Prostate gland (tissue), 2 donors: ENCODE results near the gene TANC1.

Experiments used
- CTCF ChIP-seq, 4 experiments: fragments of 200-600 bp in 2 of 4; fragments of 450-650 bp in 2 of 4; sonication (generic) in 2 of 4; IDR thresholded peaks; 1 replicate in 3 of 4; 2 replicates in 1 of 4; pipeline ENCODE4 v1.5.1; 2016 to 2019; ENCODE audit warnings: antibody characterized with exemption in 4 of 4, mild to moderate bottlenecking in 2 of 4, moderate library complexity in 2 of 4
- POLR2AphosphoS5 ChIP-seq: sonication (generic); formaldehyde crosslinking; IDR thresholded peaks from one replicate; pipeline ENCODE4 v1.6.1; 2017; ENCODE audit warnings: antibody characterized with exemption

GRCh38 chr2:159078443-159078842 is 110.0 kb downstream of the TANC1 start:
- TF ChIP-seq CTCF (IDR thresholded peaks at IDR 0.05) (no peak), POLR2AphosphoS5 (no peak)
